ENCODE data around the gene PBX3.

DNA sequence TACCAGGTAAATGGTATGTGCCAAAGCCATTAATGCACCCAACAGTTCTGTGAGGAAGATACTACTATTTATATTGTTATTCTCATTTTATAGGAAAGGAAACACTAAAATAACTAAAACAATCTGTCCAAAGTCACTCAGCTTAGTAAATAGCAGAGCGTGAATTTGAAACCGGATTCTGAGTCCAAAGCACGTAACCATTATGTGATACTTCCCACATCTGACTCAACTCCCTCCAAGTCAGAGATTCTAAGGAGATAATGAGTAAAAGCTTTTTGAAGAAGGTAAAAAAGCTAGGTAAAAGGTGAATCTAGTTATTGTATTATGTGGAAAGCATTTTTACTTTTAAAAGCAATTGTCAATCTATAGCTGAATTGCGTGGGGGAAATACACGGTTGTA is 208.9 kb downstream of the PBX3 start:
- no peak for TF ChIP-seq POLR2A (IDR thresholded peaks at IDR 0.05; ENCODE audit: low read depth, low read length)
- TF ChIP-seq TAF1 (IDR thresholded peaks at IDR 0.05; ENCODE audit: low read depth, low read length) = no peak
- TF ChIP-seq POLR2AphosphoS5 (IDR thresholded peaks at IDR 0.05; ENCODE audit: low read depth, low read length) = no peak
- TF ChIP-seq POU2F2 (IDR thresholded peaks at IDR 0.05; ENCODE audit: low read depth, low read length) = no peak
- TF ChIP-seq PAX5 (IDR thresholded peaks at IDR 0.05; ENCODE audit: insufficient read depth, low read length, severe bottlenecking) = no peak
- TF ChIP-seq SPI1 (IDR thresholded peaks at IDR 0.05; ENCODE audit: low read depth, low read length) = no peak
